Activated CD8-positive, alpha-beta T cell treated with anti-CD3 and anti-CD28 coated beads, Interleukin-2, amount 10 ng/mL, durations not matched to agents 7 days and 5 days (primary cell): Measurements from ENCODE around the gene NNAT. TPM values are rescaled to one million over a fixed set of nuclear protein-coding genes. Genes with fewer than 3 reads are reported as not detected.

ENCODE experiments used
- ATAC-seq: fragments of 150-1000 bp; cut with Tn5 transposase; one replicate; pipeline ENCODE4 v1.10.0; 2021; ENCODE audit warnings: moderate library complexity
- CTCF ChIA-PET: fragments of 350-600 bp; sonication (Branson Sonifier 250); formaldehyde crosslinking; loops from one replicate; lab custom pipeline; 2021; ENCODE audit warnings: antibody characterized with exemption; lab: Charles Lee
- POLR2A ChIA-PET: fragments of 350-600 bp; sonication (Branson Sonifier 250); formaldehyde crosslinking; loops from one replicate; lab custom pipeline; 2021; ENCODE audit warnings: antibody characterized with exemption; lab: Charles Lee
- DNase-seq: peaks from one replicate; pipeline ENCODE4 v3.0.0-alpha.2; 2020
- H3K27ac Mint-ChIP-seq: one replicate; pipeline ENCODE4 v1.8.0; 2021; ENCODE audit warnings: mild to moderate bottlenecking, mixed read lengths
- H3K27me3 Mint-ChIP-seq: one replicate; pipeline ENCODE4 v1.8.0; 2021; ENCODE audit warnings: low read depth, mixed read lengths
- H3K36me3 Mint-ChIP-seq: one replicate; pipeline ENCODE4 v1.8.0; 2021; ENCODE audit warnings: low read depth, mixed read lengths
- H3K4me1 Mint-ChIP-seq: one replicate; pipeline ENCODE4 v1.8.0; 2021; ENCODE audit warnings: low read depth, mixed read lengths
- H3K4me3 Mint-ChIP-seq: one replicate; pipeline ENCODE4 v1.8.0; 2021; ENCODE audit warnings: mild to moderate bottlenecking, mixed read lengths
- H3K9me3 Mint-ChIP-seq: one replicate; pipeline ENCODE4 v1.8.0; 2022; ENCODE audit warnings: mixed read lengths; ENCODE audit not compliant: insufficient read depth
- total RNA-seq, 2 experiments: library from RNA; stranded (reverse); gene quantifications; one replicate each; pipeline ENCODE4 v1.2.3, GENCODE V29; 2021

NNAT gene
- total RNA-seq, 2 experiments from 2014 or later = 0.32 TPM; not detected in 1

DNA sequence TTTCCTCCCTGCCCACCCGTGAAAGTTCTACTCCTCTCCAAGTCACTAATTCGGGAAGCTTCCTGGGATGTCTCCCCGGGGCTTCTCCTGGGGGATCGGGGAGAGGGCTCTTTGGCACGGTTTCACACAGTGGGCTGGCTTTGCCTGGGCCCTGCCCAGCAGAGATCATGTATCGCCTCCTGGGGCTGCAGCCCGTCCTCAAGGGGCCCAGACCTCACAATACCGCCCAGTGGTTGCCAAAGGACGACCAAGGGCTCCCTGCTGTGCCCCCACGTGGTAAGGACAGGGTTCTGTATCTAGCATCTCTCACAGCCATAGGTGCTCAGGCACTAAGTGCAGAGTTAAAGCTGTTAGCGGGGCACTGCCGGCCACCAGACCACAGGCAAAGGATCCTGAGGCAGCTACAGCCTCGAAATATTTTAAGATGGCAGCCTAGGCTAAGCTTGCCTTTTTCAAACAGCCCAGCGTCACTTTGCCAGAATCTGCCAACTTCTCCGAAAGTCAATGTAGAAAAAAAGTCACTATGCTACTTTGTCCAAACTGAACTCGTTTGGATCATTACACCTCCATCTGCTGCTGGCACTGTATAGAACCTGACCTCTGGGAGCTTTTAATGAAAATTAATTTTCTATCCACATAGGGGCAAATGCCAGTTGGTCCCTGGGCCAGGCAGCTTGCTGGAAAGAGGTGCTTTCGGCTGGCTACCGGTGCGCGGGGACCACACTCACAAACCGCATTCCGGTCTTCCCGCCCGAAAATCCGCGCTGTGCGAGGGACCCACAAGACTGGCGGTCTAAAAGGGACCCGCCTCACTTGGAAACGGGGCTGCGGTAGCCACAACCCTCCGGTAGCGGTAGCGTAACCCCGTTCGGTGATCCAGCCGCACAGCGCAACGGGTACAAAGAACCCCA, 1.3 kb upstream of the NNAT start:
- DNase-seq (no peak), ATAC-seq (no peak)
- ChIA-PET POLR2A (interaction anchor here (0.6 kb wide), 1 partner anchor 308 kb away, joined by 3 read pairs; no protein-coding TSS in a partner anchor), CTCF (interaction anchor here (2.1 kb wide), 1 partner anchor 324 kb away, joined by 6 read pairs; no protein-coding TSS in a partner anchor)
- Mint-ChIP-seq H3K4me1 (peaks cover 11% of the 10 kb centered on the region), H3K36me3 (peaks cover 17% of the 10 kb centered on the region), H3K4me3 (no peak overlapping the region), H3K9me3 (no peaks in the 10 kb centered on the region), H3K27me3 (no peaks in the 10 kb centered on the region), H3K27ac (no peak overlapping the region)

- peaks cover 17% of the 10 kb centered on the region for H3K36me3 Mint-ChIP-seq
- CTCF ChIA-PET = interaction anchor here (2.1 kb wide), 1 partner anchor 325 kb away, joined by 6 read pairs; no protein-coding TSS in a partner anchor
- POLR2A ChIA-PET = no interaction called here
- H3K4me3 Mint-ChIP-seq = no peak overlapping the region
- H3K27me3 Mint-ChIP-seq = no peaks in the 10 kb centered on the region
- H3K9me3 Mint-ChIP-seq = no peaks in the 10 kb centered on the region
- no peak for DNase-seq
- ATAC-seq = no peak
- peaks cover 18% of the 10 kb centered on the region for H3K4me1 Mint-ChIP-seq
- no peak overlapping the region for H3K27ac Mint-ChIP-seq
Observed at GRCh38 chr20:37520419-37520955, 563 bp upstream of the NNAT start.

DNA sequence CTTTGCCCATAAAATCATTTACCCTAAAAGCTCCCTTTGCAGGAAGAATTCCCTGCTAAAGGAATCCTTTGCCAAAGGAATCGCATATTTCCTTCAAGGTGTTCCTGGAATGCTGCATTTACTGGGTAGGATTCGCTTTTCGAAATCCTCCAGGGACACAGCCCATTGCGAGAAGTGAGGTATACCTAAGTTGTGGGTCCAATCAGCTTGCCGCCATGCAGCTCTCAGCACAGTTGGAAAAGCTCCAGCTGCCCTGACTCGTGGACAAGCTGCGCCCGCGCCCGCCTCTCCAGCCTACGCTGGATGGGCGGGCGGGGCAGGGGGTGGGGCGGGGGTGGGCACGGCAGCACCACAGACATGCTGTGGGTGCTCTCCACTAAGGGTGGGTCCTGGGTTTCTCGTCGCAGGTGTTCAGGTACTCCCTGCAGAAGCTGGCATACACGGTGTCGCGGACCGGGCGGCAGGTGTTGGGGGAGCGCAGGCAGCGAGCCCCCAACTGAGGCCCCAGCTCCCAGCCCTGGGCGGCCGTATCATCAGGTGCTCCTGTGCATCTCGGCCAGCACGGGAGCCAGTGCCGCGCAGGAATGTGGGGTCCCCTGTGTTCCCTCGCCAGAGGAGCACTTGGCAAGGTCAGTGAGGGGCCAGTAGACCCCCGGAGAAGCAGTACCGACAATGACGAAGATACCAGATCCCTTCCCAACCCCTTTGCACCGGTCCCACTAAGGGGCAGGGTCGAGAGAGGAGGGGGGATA, 1.4 kb downstream of the NNAT start:
- ChIA-PET CTCF (no interaction called here), POLR2A (no interaction called here)
- no peak for ATAC-seq

DNA sequence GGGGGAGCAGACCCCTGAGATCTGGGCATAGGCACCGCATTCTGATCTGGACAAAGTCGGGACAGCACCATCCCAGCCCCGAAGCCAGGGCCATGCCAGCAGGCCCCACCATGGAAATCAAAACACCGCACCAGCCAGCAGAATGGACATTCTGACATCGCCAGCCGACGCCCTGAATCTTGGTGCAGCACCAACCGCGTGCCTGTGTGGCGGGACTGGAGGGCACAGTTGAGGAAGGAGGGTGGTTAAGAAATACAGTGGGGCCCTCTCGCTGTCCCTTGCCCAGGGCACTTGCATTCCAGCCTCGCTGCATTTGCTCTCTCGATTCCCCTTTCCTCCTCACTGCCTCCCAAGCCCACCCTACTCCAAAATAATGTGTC, 2.0 kb downstream of the NNAT start:
- CTCF ChIA-PET = no interaction called here
- Mint-ChIP-seq H3K4me1 (peaks cover 33% of the 10 kb centered on the region), H3K27ac (no peak overlapping the region), H3K36me3 (peaks cover 16% of the 10 kb centered on the region), H3K27me3 (no peaks in the 10 kb centered on the region), H3K4me3 (no peak overlapping the region), H3K9me3 (no peaks in the 10 kb centered on the region)
- POLR2A ChIA-PET = no interaction called here
- ATAC-seq (no peak), DNase-seq (no peak)

More for the DNA sequence above, 1.4 kb downstream of the NNAT start:
- no peak overlapping the region for H3K27ac Mint-ChIP-seq
- H3K27me3 Mint-ChIP-seq = no peaks in the 10 kb centered on the region
- H3K9me3 Mint-ChIP-seq = no peaks in the 10 kb centered on the region
- DNase-seq = no peak
- no peak overlapping the region for H3K4me3 Mint-ChIP-seq
- H3K36me3 Mint-ChIP-seq = peaks cover 17% of the 10 kb centered on the region
- H3K4me1 Mint-ChIP-seq = peaks cover 29% of the 10 kb centered on the region

- Mint-ChIP-seq H3K9me3 (no peaks in the 10 kb centered on the region), H3K4me3 (no peak overlapping the region), H3K36me3 (peaks cover 12% of the 10 kb centered on the region), H3K27ac (no peak overlapping the region), H3K4me1 (peaks cover 39% of the 10 kb centered on the region), H3K27me3 (no peaks in the 10 kb centered on the region)
- DNase-seq = no peak
- ChIA-PET POLR2A (no interaction called here), CTCF (interaction anchor here (0.8 kb wide), 1 partner anchor 10 kb away, joined by 3 read pairs; no protein-coding TSS in a partner anchor)
- no peak for ATAC-seq
Observed at GRCh38 chr20:37523911-37524700, 3.1 kb downstream of the NNAT start.

DNA sequence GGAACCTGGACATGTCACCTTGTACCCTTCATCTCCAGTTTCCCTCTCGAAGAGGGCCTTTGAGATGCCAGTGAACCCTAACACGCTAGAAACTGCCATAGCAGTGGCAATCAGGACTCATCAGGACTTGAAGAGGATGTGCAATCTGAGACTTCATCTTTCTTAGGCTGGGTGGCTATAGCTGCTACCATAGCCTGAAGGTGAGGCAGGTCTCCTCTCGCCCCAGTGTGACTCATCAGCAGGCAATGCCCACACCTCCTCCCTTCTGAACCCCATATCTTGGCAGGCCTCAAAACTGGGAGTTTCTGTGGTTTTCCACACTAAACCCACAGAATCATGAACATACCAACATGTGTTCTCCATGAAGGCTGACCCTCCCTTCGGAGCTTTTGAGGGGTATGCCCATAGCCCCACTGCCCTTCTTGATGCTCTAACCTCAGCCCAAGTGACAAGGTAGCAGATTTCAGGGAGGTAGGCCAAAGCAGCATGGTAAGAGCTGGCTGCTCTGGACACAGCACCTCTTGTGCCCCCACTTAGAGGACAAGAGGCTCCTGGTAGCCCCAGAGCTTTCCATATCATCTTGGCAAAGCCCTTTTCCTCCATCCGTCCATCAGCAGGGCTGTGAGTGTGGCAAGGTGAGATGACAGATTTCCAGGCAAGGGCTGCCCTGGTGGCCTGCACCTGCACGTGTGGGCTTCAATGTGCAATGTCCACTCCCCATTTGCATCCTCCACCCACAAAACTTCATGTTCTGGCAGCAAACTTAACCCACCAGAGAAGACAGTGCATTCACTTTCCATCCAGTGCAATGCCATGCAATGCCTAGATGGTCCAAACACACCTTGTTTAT, 4.0 kb downstream of the NNAT start:
- DNase-seq = peak; percentile 27
- CTCF ChIA-PET = interaction anchor here (0.8 to 0.9 kb wide), 2 partner anchors 9 to 132 kb away, joined by 3 read pairs; no protein-coding TSS in a partner anchor
- Mint-ChIP-seq H3K4me3 (peak overlapping the region; percentile 3), H3K27ac (peak overlapping the region; percentile 5), H3K27me3 (no peaks in the 10 kb centered on the region), H3K9me3 (no peaks in the 10 kb centered on the region), H3K4me1 (peaks cover 39% of the 10 kb centered on the region), H3K36me3 (peaks cover 12% of the 10 kb centered on the region)
- no peak for ATAC-seq
- POLR2A ChIA-PET = no interaction called here

DNA sequence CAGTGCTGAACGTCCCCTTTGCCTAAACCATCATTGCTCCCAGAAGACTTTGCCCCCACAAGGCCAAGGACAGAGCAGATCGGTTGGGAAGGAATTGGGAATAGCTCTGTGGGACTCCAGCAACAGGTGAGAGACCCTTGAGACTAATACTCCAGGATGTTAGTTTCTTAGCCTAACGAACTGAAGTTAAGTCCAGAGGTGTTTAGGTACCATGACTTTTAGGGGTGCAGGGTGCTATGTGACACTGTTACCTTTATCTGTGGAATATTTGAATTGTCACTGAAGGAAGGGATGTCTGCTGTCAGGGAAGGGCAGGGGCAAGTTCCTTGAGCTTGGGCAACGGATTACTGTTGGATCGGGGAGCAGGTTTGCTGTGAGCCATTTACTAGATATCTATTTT, 4.8 kb downstream of the NNAT start:
- H3K27me3 Mint-ChIP-seq = peaks cover 3% of the 10 kb centered on the region
- no peaks in the 10 kb centered on the region for H3K9me3 Mint-ChIP-seq
- ChIA-PET POLR2A (no interaction called here), CTCF (interaction anchor here (0.9 kb wide), 1 partner anchor 133 kb away, joined by 3 read pairs; no protein-coding TSS in a partner anchor)
- H3K4me3 Mint-ChIP-seq = peak overlapping the region; percentile 92
- no peak overlapping the region for H3K27ac Mint-ChIP-seq
- peaks cover 5% of the 10 kb centered on the region for H3K36me3 Mint-ChIP-seq
- ATAC-seq (no peak), DNase-seq (no peak)
- H3K4me1 Mint-ChIP-seq = peaks cover 36% of the 10 kb centered on the region

GRCh38 chr20:37526238-37526838, 5.3 kb downstream of the NNAT start:
- Mint-ChIP-seq H3K4me1 (peaks cover 36% of the 10 kb centered on the region), H3K9me3 (no peaks in the 10 kb centered on the region), H3K27ac (peak overlapping the region; percentile 99), H3K4me3 (peak overlapping the region; percentile 92), H3K36me3 (peaks cover 4% of the 10 kb centered on the region), H3K27me3 (peaks cover 3% of the 10 kb centered on the region)
- ChIA-PET POLR2A (no interaction called here), CTCF (interaction anchor here (0.9 to 1.4 kb wide), 2 partner anchors 11 to 133 kb away, joined by 3 read pairs; no protein-coding TSS in a partner anchor)
- ATAC-seq (no peak), DNase-seq (no peak)

GRCh38 chr20:37526839-37527637, 6.0 kb downstream of the NNAT start:
- no peak for ATAC-seq

More at GRCh38 chr20:37526839-37527637, 6.0 kb downstream of the NNAT start:
- Mint-ChIP-seq H3K9me3 (no peaks in the 10 kb centered on the region), H3K4me3 (peak overlapping the region; percentile 92), H3K27ac (peak overlapping the region; percentile 99), H3K27me3 (peaks cover 3% of the 10 kb centered on the region), H3K4me1 (peaks cover 36% of the 10 kb centered on the region), H3K36me3 (peaks cover 2% of the 10 kb centered on the region)
- DNase-seq = no peak
- CTCF ChIA-PET = interaction anchor here (0.9 to 1.4 kb wide), 2 partner anchors 11 to 348 kb away, joined by 3 to 4 read pairs; partner anchors contain the start of gene RPN2
- POLR2A ChIA-PET = interaction anchor here (1.0 kb wide), 2 partner anchors 234 to 348 kb away, joined by 3 read pairs; partner anchors contain the start of genes MROH8 and RPN2
